Smooth muscle cell (in vitro differentiated cells): Measurements from ENCODE around the gene CHCT1. TPM values are rescaled to one million over a fixed set of nuclear protein-coding genes. Genes with fewer than 3 reads are reported as not detected.

Experiments
- DNase-seq: peaks from one replicate; lab custom pipeline; 2025; ENCODE audit not compliant: unreplicated experiment; lab: John Stamatoyannopoulos, UW
- H2AFZ ChIP-seq: fragments of 200-600 bp; sonication (generic); 2 replicates; pipeline ENCODE4 v1.6.0; 2016; ENCODE audit warnings: antibody characterized with exemption, low read depth, mild to moderate bottlenecking
- H3F3A ChIP-seq: fragments of 200-600 bp; sonication (generic); 2 replicates; pipeline ENCODE4 v1.6.0; 2017; ENCODE audit warnings: antibody characterized with exemption, low read depth
- H3K27ac ChIP-seq: fragments of 200-600 bp; sonication (generic); 2 replicates; pipeline ENCODE4 v1.5.1; 2016; ENCODE audit warnings: low read depth, mild to moderate bottlenecking
- H3K27me3 ChIP-seq: fragments of 200-600 bp; sonication (generic); 2 replicates; pipeline ENCODE4 v1.6.1; 2016; ENCODE audit warnings: low read depth, mild to moderate bottlenecking
- H3K36me3 ChIP-seq: fragments of 200-600 bp; sonication (generic); 2 replicates; pipeline ENCODE4 v1.5.1; 2016; ENCODE audit warnings: low read depth
- H3K4me1 ChIP-seq: fragments of 200-600 bp; sonication (generic); 2 replicates; pipeline ENCODE4 v1.5.1; 2016; ENCODE audit warnings: low read depth
- H3K4me2 ChIP-seq: fragments of 200-600 bp; sonication (generic); 2 replicates; pipeline ENCODE4 v1.6.0; 2016; ENCODE audit warnings: mild to moderate bottlenecking
- H3K4me3 ChIP-seq: fragments of 200-600 bp; sonication (generic); 2 replicates; pipeline ENCODE4 v1.5.1; 2016; ENCODE audit warnings: mild to moderate bottlenecking
- H3K79me2 ChIP-seq: fragments of 200-600 bp; sonication (generic); 2 replicates; pipeline ENCODE4 v1.6.0; 2016; ENCODE audit warnings: low read depth, mild to moderate bottlenecking
- H3K9ac ChIP-seq: fragments of 200-600 bp; sonication (generic); 2 replicates; pipeline ENCODE4 v1.6.0; 2016; ENCODE audit warnings: low read depth
- H3K9me3 ChIP-seq: fragments of 200-600 bp; sonication (generic); replicated peaks from 2 replicates; pipeline ENCODE4 v1.5.1; 2016; ENCODE audit warnings: low read depth
- H4K20me1 ChIP-seq: fragments of 200-600 bp; sonication (generic); 2 replicates; pipeline ENCODE4 v1.6.0; 2016; ENCODE audit warnings: low read depth
- WGBS: methylation state at CpG from one replicate; pipeline ENCODE4 v1.1.7; 2016; ENCODE audit warnings: low lambda C conversion rate; 5-methylcytosine and 5-hydroxymethylcytosine counted together
- polyA plus RNA-seq: library from polyadenylated mRNA; unstranded; fragments of >200 nt; fragmentation: Nextera tagmentation; extraction: Ambion mirVana; gene quantifications from 2 replicates; pipeline ENCODE4 v1.2.1, GENCODE V29; 2016
- total RNA-seq: library from RNA; depleted of rRNA; stranded (reverse); fragments of >200 nt; gene quantifications from 2 replicates; pipeline ENCODE4 v1.2.3, GENCODE V29; 2014
- TF ChIP-seq, protein P1 (sequence below): fragments of 200-600 bp; sonication (generic); IDR thresholded peaks from 2 replicates; pipeline ENCODE4 v1.5.1; 2017; ENCODE audit warnings: borderline replicate concordance, mild to moderate bottlenecking, antibody characterized with exemption; ENCODE audit not compliant: insufficient read depth, poor library complexity, severe bottlenecking

Gene CHCT1
- total and polyA plus RNA-seq, 2 experiments from 2014 or later: not detected

DNA sequence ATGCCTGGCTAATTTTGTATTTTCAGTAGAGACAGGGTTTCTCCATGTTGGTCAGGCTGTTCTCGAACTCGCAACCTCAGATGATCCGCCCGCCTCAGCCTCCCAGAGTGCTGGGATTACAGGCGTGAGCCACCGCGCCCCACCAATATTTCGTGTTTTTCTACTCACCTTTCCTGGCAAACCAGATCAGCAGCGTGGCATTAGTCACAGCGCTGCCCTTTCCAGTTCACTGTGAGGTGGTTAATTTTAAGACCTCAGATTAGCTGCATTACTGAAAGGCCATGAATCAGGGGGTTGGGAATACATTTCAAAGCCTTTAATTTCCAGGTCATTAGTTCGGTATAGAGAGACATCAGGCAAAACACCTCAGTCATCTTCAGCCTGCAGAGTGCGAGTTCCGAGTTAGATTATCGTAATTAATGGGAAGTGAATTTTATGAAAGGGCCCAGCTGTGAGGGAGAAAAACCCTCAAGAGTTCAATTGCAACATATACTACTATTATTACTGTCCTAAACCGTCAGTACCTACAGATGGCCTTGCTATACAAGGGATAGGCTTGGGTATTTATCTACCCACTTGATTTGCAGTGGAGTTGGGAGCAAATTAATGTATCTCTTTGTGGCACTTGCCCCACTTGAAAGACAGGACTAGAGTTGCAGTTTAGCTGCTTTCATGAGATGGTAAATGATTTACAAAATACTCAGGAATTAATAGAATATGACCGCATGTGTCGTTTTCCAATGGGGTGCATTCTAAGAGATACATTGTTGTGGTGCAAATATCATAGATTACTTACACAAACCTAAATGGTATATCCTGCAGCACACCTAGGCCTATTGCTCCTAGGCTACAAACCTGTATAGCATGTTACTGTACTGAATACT lies 28.2 kb upstream of the CHCT1 start:
- Histone ChIP-seq H3K36me3 (no peaks in the 10 kb centered on the region), H3K4me1 (peaks cover 10% of the 10 kb centered on the region), H3K9me3 (no peaks in the 10 kb centered on the region), H2AFZ (no peak overlapping the region), H3K79me2 (peaks cover 19% of the 10 kb centered on the region), H4K20me1 (peaks cover 15% of the 10 kb centered on the region), H3K4me2 (no peak overlapping the region), H3K27me3 (no peaks in the 10 kb centered on the region), H3K27ac (no peak overlapping the region), H3F3A (peaks cover 13% of the 10 kb centered on the region), H3K4me3 (no peak overlapping the region), H3K9ac (no peak overlapping the region)
- no peak for DNase-seq
- TF ChIP-seq, protein P1, sequence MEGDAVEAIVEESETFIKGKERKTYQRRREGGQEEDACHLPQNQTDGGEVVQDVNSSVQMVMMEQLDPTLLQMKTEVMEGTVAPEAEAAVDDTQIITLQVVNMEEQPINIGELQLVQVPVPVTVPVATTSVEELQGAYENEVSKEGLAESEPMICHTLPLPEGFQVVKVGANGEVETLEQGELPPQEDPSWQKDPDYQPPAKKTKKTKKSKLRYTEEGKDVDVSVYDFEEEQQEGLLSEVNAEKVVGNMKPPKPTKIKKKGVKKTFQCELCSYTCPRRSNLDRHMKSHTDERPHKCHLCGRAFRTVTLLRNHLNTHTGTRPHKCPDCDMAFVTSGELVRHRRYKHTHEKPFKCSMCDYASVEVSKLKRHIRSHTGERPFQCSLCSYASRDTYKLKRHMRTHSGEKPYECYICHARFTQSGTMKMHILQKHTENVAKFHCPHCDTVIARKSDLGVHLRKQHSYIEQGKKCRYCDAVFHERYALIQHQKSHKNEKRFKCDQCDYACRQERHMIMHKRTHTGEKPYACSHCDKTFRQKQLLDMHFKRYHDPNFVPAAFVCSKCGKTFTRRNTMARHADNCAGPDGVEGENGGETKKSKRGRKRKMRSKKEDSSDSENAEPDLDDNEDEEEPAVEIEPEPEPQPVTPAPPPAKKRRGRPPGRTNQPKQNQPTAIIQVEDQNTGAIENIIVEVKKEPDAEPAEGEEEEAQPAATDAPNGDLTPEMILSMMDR: no peak
- WGBS: 92% methylated on average over 17 of the region's 17 CpGs

DNA sequence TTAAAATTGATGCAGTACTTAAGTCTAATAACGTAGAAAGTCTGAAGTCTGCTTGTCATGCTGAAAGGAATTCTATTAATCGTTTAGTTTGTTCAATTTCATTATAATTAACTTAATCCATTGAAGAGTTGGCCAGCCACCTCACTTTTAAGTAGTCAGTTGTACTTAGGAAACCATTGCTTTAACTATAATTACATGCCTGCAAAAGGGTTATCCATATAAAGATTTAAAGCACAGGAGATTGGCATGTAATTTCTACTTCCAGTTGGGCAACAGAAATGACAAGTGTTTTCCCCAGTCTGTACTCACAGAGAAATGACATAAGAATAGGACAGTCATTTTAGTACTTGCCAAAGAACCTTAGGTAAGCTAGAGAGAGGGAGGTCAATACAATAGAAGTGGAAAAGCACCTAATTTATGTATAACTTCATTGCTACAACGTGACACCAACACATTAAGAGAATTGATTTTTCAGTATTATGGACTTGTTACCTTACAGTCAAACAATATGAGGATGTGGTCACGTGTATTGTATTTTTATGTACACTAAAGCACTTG lies 26.7 kb upstream of the CHCT1 start:
- Histone ChIP-seq H3K4me1 (peaks cover 2% of the 10 kb centered on the region), H3K9ac (no peak overlapping the region), H3F3A (peaks cover 5% of the 10 kb centered on the region), H3K9me3 (no peaks in the 10 kb centered on the region), H3K27ac (no peak overlapping the region), H3K4me3 (no peak overlapping the region), H4K20me1 (peaks cover under 1% of the 10 kb centered on the region), H3K79me2 (peaks cover 4% of the 10 kb centered on the region), H3K4me2 (no peak overlapping the region), H3K27me3 (no peaks in the 10 kb centered on the region), H3K36me3 (no peaks in the 10 kb centered on the region), H2AFZ (no peak overlapping the region)
- no peak for DNase-seq
- TF ChIP-seq, protein P1: no peak
- WGBS: 90% methylated on average over 4 of the region's 4 CpGs

DNA sequence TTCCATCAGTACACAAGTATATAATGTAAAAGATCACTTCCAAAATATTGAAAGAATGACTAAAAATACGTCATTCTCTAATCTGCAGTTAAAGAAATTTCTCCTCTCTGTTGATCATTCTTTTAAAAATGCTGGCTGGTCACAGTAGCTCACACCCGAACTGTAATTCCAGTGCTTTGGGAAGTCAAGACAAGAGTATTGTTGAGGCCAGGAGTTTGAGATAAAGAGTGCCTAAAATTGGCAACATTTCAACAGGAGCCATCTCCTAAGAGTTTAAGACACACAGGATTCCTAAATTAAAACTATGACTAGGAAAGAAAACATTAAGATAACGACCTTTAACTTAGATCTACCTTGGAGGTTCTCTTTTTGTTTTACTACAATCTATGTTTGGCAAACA lies 25.9 kb upstream of the CHCT1 start:
- Histone ChIP-seq H3K36me3 (no peaks in the 10 kb centered on the region), H4K20me1 (no peaks in the 10 kb centered on the region), H3K79me2 (no peaks in the 10 kb centered on the region), H3K4me1 (no peaks in the 10 kb centered on the region), H3K27ac (no peak overlapping the region), H3K9ac (no peak overlapping the region), H3K9me3 (no peaks in the 10 kb centered on the region), H3K4me3 (no peak overlapping the region), H3K4me2 (no peak overlapping the region), H3F3A (no peaks in the 10 kb centered on the region), H3K27me3 (no peaks in the 10 kb centered on the region), H2AFZ (no peak overlapping the region)
- WGBS: 84% methylated on average over 3 of the region's 3 CpGs
- no peak for DNase-seq
- TF ChIP-seq, protein P1: no peak
